ENCODE results near the gene PIGT.

PIGT gene

DNA sequence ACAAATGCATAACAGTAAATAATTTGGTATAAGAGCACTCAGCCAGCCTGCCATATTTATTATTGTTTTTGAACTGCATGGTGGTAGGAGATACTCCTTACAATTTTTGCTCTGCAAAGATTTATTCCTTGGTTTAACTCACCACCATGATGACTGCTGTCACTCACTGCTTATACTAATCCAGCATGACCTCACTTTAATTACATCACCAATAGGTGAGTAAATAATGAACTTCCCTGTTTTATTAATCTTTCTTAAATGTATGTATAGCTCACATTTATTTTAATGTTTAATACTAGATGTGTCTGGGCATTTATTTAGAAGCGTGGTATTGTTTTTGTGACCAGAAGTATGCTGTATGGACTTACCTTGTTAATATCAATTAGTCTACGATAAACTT, 25.0 kb upstream of the PIGT start:
- DNase-seq (ENCODE audit: low spot score in 2 of 2), result no peak
- ATAC-seq, result no peak
- Mint-ChIP-seq H3K27ac (no peak overlapping the region), H3K4me3 (no peak overlapping the region), H3K9me3 (peaks cover 5% of the 10 kb centered on the region), H3K36me3 (no peaks in the 10 kb centered on the region), H3K4me1 (no peaks in the 10 kb centered on the region)

DNA sequence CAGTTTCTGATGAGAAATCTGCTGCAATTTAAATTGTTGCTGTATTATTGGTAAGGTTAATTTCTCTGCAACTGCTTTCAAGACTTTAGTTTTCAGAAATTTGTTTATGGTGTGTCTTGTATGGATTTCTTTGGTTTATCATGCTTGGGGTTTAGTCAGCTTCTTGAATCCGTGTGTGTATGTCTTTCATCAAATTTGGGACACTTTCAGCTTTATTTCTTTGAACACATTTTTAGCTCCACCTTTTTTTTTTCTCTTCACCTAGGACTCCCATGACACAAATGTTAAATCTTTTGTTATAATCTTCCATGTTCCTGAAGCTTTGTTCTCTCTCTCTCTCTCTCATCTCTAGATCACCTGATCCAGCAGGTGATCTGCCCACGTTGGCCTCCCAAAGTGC, 24.4 kb upstream of the PIGT start:
- Mint-ChIP-seq H3K27ac (no peak overlapping the region), H3K9me3 (peaks cover 5% of the 10 kb centered on the region), H3K36me3 (no peaks in the 10 kb centered on the region), H3K4me1 (no peaks in the 10 kb centered on the region), H3K4me3 (no peak overlapping the region)
- ATAC-seq (no peak), DNase-seq (ENCODE audit: low spot score in 2 of 2) (no peak)

DNA sequence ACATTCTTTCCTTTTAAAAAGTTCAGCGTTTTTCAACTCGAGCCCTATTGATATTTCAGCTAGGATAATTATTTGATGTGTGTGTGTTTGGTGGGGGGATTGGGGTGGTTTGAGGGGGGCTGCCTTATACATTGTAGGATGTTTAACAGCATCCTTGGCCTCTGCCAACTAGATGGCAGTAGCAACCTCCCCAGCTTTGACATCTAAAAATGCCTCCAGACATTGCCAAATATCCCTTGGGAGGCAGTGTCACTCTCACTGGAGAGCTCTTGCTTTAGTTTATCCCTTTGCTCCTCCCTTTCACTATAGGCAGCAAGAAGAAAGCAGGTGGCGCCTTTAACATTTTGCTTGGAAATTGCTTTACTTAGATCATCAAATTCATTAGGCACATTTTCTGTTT, 23.2 kb upstream of the PIGT start:
- H3K4me3 Mint-ChIP-seq, result no peak overlapping the region
- no peak overlapping the region for H3K27ac Mint-ChIP-seq
- H3K4me1 Mint-ChIP-seq, result no peaks in the 10 kb centered on the region
- DNase-seq (ENCODE audit: low spot score in 2 of 2) (no peak), ATAC-seq (no peak)
- H3K36me3 Mint-ChIP-seq, result no peaks in the 10 kb centered on the region
- no peaks in the 10 kb centered on the region for H3K9me3 Mint-ChIP-seq

DNA sequence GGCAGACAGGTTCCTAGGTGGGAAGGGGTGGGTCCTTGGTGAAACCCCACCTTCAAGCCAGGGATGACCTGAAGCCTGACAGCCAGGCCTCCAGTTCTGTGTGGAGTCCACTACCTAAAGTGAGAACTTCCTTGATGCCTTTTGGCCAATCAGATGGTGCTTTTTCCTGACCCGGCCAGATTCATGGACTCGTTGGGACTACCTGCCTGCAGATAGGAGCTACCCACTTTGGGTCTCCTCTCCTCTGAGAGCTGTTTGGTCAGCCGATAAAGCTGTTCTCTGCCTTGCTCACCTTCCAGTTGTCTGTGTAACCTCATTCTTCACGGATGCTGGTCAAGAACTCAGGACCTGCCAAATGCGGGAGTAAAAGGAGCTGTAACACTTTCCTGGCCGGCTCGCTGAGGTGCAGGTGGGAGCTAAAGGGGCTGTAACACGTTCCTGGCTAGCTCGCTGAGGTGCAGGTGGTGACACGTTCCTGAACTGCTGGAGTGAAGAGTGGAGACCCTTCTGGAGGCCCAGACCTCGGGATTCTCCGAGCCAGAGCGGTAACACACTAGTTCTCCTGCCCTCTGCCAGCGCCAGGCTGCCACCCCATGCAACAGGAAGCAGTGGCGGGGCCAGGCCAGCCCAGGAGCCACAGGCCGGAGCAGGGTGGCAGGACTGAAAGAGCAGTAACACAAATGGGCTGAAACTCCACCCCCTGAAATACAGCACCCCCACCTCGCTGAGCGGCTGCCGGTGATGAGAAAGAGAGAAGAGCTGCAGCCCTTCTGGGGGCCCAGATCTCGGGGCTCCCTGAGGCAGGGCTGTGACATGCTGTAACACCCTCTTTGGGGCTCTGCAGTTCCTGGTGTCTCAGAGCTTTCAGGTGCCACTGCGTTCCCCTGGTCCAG, 21.5 kb upstream of the PIGT start:
- H3K4me3 Mint-ChIP-seq, result no peak overlapping the region

DNA sequence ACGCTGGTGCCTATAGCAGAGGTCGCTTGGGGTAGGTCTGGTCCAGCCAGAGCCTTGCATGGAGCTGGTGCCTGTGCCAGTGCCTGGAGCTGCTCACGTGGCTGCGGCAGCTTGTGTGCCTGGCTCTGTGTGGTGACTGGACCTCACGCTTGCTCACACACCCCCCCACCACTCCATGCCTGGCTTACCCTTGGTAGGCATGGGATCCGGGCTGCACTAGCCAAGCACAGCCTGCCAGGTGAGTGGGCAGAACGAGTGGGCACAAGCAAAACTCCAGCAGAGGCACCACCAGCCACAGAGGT, 20.9 kb upstream of the PIGT start:
- DNase-seq (ENCODE audit: low spot score in 2 of 2) (no peak), ATAC-seq (no peak)
- Mint-ChIP-seq H3K27ac (no peak overlapping the region), H3K4me3 (no peak overlapping the region), H3K4me1 (peaks cover 4% of the 10 kb centered on the region), H3K36me3 (no peaks in the 10 kb centered on the region), H3K9me3 (peaks cover 5% of the 10 kb centered on the region)

More for the DNA sequence above, 21.5 kb upstream of the PIGT start:
- H3K27ac Mint-ChIP-seq, result no peak overlapping the region
- ATAC-seq, result no peak
- no peak for DNase-seq (ENCODE audit: low spot score in 2 of 2)
- H3K4me1 Mint-ChIP-seq, result peaks cover 3% of the 10 kb centered on the region
- no peaks in the 10 kb centered on the region for H3K36me3 Mint-ChIP-seq
- H3K9me3 Mint-ChIP-seq, result no peaks in the 10 kb centered on the region

DNA sequence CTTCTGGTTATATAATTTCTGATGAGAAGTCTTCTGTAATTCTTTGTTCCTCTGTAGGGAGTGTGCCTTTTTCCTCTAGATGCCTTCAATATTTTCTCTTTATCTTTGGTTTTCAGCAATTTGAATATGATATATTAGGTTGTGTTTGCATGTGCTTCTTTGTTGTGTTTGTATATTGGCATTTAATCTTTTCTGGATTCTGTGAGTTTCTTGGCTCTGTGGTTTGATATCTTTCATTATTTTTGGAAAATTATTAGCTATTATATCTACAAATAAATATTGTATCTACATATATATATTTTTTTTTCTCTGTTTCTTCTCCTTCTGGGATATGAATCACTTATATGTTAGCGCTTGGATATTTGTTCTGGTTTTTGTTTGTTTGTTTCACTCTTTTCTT, 16.9 kb upstream of the PIGT start:
- Mint-ChIP-seq H3K4me1 (peaks cover 4% of the 10 kb centered on the region), H3K36me3 (no peaks in the 10 kb centered on the region), H3K4me3 (no peak overlapping the region), H3K27ac (no peak overlapping the region), H3K9me3 (peaks cover 10% of the 10 kb centered on the region)
- DNase-seq (ENCODE audit: low spot score in 2 of 2) (no peak), ATAC-seq (no peak)

DNA sequence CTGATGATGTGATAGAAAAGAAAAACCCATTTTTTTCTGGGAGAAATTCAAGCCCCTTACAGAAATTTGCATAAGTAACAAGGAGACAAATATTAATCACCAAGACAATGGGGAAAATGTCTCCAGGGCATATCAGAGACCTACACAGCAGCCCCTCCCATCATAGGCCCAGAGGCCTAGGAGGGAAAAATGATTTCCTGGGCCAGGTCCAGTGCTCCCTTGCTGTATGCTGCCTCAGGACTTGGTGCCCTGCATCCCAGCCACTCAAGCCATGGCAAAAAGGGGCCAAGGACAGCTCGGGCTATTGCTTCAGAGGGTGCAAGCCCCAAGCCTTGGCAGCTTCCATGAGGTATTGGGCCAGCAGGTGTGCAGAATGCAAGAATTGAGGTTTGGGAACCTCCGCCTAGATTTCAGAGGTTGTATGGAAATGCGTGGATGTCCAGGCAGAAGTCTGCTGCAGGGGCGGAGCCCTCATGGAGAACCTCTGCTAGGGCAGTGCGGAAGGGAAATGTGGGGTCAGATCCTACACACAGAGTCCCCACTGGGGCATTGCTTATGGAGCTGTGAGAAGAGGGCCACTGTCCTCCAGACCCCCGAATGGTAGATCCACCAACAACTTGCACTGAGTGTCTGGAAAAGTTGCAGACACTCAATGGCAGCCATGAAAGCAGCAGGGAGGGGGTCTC, 15.5 kb upstream of the PIGT start:
- Mint-ChIP-seq H3K36me3 (no peaks in the 10 kb centered on the region), H3K4me1 (peaks cover 14% of the 10 kb centered on the region), H3K27ac (no peak overlapping the region), H3K4me3 (no peak overlapping the region), H3K9me3 (peaks cover 10% of the 10 kb centered on the region)
- no peak for ATAC-seq
- no peak for DNase-seq (ENCODE audit: low spot score in 2 of 2)

DNA sequence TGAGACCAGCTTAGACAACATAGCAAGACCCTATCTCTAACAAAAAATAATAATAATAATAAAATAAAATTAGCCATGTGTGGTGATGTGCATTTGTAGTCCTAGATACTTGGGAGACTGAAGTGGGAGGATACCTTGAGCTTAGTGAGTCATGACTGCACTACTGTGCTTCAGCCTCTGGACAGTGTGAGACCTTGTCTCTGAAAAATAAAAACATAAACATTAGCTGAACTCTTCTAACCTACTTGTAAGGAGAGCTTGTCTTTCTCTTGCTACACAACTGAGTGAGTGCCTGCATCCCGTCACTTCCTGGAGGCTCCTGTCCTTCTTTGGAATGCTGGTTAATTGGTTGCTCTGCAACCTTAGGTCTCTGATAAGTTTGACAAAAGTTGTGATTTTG, 13.0 kb upstream of the PIGT start:
- no peak overlapping the region for H3K4me3 Mint-ChIP-seq
- H3K27ac Mint-ChIP-seq, result no peak overlapping the region
- peaks cover 24% of the 10 kb centered on the region for H3K4me1 Mint-ChIP-seq
- H3K36me3 Mint-ChIP-seq, result no peaks in the 10 kb centered on the region
- peaks cover 10% of the 10 kb centered on the region for H3K9me3 Mint-ChIP-seq
- ATAC-seq (no peak), DNase-seq (ENCODE audit: low spot score in 2 of 2) (no peak)

DNA sequence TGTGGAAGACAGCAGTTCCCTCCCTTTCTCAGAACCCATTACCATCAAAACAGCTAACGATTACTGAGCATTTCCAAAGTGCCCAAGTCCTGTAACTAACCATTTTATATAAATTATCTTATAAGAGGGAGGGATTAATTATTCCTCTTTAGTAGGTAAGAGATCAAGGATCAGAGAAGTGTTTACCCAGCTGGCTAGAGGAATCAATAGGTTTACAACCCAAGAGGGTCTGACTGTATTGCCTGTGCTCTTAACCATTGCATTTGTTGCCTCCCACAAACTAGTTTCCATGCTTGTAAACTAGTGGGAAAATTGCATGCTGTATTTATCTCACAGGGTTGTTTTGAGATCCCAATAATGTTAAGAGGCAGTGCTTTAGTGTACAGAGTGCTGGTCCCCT, 11.5 kb upstream of the PIGT start:
- Mint-ChIP-seq H3K9me3 (peaks cover 10% of the 10 kb centered on the region), H3K36me3 (no peaks in the 10 kb centered on the region), H3K4me3 (peak overlapping the region; percentile 68), H3K27ac (peak overlapping the region; percentile 52), H3K4me1 (peaks cover 27% of the 10 kb centered on the region)
- ATAC-seq, result no peak
- DNase-seq (ENCODE audit: low spot score in 2 of 2), result no peak

DNA sequence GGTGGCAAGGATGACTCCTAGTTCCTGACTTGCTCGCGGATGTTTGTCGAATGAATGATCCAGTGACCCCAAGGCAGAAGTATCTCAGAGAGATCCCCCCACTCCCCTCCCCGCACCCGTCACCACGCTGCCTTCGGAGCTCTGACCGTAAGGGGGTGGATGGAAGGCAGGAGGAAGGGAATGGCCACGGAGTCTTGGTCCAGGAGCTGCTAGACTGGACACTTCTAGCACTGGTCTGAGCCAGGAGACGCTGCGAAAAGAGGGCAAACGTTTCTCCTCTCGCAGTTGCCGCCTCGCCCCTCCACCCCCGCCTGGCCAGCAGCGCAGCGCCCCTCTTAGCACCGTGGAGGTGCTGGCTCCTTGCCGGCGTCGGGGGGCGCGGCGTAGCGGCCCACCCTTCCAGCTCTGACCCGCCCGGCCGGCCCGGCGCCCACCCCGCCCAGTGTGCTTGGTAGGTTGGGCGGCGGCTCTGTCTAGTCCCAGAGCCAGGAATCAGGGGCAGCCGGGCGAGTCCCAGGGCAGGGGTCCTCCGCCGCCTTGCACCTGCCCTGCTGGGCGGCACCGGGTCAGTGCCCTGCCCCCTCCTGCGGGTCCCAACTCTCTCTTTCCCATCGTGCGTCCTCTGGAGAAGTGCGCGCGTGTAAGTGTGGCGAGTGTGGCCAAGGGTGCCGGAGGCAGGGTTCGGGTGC, 10.2 kb upstream of the PIGT start:
- DNase-seq (ENCODE audit: low spot score in 2 of 2), result no peak
- Mint-ChIP-seq H3K9me3 (peaks cover 5% of the 10 kb centered on the region), H3K36me3 (no peaks in the 10 kb centered on the region), H3K4me1 (peaks cover 25% of the 10 kb centered on the region), H3K27ac (peak overlapping the region; percentile 52), H3K4me3 (peak overlapping the region; percentile 68)
- peak; percentile 71 for ATAC-seq

DNA sequence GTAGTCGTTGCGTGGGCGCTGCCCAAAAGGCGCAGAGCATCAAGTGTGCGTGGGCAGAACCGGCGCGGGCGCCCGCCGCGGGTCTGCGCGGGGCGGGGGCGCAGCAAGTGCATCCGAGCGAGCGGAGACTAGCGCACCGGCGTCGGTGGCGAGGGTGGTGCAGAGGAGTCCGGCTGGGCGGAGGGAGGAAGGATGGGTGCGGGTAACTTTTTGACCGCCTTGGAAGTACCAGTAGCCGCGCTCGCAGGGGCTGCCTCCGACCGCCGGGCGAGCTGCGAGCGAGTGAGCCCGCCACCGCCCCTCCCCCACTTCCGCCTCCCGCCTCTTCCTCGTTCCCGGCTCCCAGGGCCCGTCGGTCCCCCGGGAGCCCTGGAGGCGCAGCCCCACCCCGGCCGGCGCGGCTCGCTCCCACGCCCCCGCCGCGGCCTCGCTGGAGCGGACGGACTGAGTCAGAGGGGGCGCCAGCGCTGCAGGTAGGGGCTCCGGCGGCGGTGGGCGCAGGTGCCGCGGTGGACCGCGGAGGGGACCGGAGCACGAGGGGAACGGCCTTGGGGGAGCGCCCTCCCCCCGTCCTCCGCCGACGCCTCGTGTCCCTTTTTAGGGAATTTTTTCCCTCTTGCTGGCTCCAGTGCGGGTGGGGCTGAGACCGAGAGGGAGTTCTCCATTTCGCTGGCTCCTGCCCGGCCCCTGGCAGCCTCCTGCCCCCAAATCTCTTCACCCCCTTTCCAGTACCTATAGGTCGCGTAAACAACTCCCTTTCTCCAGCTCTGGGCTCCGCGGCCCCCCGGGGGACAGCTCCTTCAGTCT, 9.5 kb upstream of the PIGT start:
- peak; percentile 33 to 67 for DNase-seq (ENCODE audit: low spot score in 2 of 2)
- H3K4me3 Mint-ChIP-seq, result peak overlapping the region; percentile 68
- H3K9me3 Mint-ChIP-seq, result peaks cover 5% of the 10 kb centered on the region
- H3K27ac Mint-ChIP-seq, result no peak overlapping the region
- peak; percentile 67 for ATAC-seq
- H3K36me3 Mint-ChIP-seq, result no peaks in the 10 kb centered on the region
- peaks cover 25% of the 10 kb centered on the region for H3K4me1 Mint-ChIP-seq

DNA sequence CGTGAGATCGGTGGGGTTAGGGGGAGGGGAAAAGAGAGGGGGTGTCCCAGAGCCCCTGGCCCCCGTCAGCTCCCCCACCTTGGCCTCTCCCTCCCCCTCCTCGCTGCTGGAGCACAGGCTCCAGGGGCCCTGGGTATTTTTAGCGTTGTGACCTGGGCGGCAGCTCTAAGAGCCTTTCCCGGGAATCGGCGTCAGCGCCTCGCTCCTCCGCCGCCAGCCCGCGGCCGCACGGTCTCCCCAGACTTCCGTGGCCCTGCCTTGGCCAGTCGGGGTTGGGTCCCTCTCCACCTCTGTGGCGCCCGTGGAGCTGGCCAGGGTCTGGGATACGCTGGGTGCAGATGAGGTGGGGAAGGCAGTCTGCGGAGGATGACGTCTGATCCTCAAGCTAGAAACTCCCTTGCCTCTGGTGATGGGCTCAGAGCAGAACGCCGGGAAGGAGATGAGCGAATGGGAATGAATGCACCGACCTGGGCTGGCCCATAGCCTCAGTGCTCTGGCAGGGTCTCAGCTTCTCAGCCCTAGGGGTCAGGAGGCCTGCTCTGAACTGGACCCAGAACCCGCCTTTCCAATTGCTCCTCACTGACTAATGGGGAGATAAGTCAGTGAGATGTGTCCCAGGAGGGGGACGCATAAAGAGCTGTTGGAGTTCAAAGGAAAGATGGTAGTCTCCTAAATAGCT, 8.7 kb upstream of the PIGT start:
- H3K27ac Mint-ChIP-seq, result no peak overlapping the region

DNA sequence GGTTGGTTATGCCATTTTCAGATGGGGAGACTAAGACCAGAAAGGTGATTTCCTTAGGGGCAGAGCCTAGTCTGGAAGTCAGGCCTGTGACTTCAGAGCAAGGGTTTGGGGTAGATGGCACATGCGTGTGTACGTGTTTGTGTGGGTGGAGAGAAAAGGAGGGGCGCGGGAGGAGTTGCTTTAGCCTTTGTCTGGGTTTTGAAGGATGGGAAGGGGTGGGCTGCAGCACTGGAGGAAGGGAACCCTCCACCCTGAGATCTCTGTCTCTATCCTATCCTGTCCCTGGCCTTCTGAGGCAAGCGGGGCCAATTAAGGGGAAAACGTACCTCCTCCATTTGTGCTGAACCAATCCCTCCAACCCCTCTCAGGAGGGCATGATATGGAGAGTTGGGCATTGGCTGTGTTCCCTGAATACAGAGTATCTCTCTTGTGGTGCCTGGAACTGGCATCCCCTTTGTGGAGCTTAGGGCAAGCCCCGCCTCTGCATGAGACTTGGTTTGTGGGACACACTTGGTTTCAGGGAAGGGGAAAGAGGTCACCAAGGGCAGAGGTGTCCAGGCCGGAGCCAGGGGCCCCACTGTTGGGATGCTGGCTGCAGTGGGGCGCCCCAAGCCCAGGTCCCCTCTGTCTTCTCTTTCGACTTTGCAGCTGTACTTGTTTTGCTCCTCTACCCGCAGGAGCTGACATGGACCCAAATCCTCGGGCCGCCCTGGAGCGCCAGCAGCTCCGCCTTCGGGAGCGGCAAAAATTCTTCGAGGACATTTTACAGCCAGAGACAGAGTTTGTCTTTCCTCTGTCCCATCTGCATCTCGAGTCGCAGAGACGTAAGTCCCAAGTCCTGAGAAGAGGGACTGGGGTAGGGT, 7.9 kb upstream of the PIGT start, which contains the start of gene DBNDD2:
DBNDD2 (plus strand) TSS at position 507 of the 863 bp plus-strand sequence; CDS start at position 686, 179 bp downstream.
- peak within 1 kb of the TSS; percentile 68 for H3K4me3 Mint-ChIP-seq
- no peaks in the 10 kb centered on the region for H3K9me3 Mint-ChIP-seq
- no peaks in the 10 kb centered on the region for H3K36me3 Mint-ChIP-seq
- ATAC-seq (no peak), DNase-seq (ENCODE audit: low spot score in 2 of 2) (no peak)
- H3K27ac Mint-ChIP-seq, result no peak within 1 kb of the TSS
- peaks cover 25% of the 10 kb centered on the region for H3K4me1 Mint-ChIP-seq

More for the DNA sequence above, 8.7 kb upstream of the PIGT start:
- Mint-ChIP-seq H3K4me3 (peak overlapping the region; percentile 68), H3K9me3 (no peaks in the 10 kb centered on the region), H3K36me3 (no peaks in the 10 kb centered on the region), H3K4me1 (peaks cover 25% of the 10 kb centered on the region)
- ATAC-seq (no peak), DNase-seq (ENCODE audit: low spot score in 2 of 2) (no peak)

Data from stimulated activated effector memory CD8-positive, alpha-beta T cell treated with anti-CD3 and anti-CD28 coated beads, Interleukin-12 subunit alpha, Interleukin-12 subunit beta, amount 100 ng/mL, for 72 hours (primary cell).